Measurements from ENCODE around the gene ZNF324. TPM values are rescaled to one million over a fixed set of nuclear protein-coding genes. Genes with fewer than 3 reads are reported as not detected.
A peak's percentile ranks its signal among the peaks of the same experiment; 100 is the strongest.

The ZNF324 gene
- total and polyA plus RNA-seq, 2 of the 8 experiments (the other 6 are each of a cell fraction or from before 2014, with no cell fraction given) = 5.1 to 5.8 TPM

DNA sequence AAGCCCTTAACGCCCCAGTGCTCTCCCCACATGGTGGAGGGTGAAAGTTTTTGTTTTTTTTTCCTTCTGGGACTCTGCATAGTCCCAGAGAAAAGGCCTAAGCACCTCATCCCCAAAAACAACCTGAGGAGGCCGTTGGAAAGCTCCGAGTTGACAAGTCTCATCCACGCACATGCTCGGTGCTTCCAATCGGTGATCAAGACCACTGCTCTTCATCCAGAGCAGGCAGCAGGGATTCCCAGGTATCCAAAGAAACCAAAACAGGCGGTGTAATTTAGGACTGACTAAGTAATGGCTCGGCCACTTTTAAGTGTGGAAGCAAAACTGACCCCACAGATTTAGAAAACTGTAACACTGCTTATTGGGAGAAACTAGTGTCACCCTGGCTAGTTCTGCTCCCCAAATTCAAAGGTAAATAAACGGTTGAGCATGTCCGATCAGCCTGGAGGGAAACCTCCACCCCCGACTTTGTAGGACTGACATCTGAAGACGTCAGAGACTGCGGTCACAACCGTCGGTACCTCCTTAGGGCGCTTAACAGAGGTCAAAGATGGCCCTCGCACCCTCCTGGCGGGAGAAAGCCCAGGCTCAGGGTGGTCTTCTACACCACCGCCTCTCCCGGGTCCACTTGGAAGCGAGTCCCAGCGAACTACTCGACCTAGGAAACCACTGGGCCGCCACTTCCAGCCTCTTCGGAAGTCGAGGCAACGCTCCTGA is 8.3 kb downstream of the ZNF324 start:
- WGBS, 2 experiments (ENCODE audit: extremely low coverage in 1 of 2, insufficient coverage in 1 of 2, insufficient read length in 1 of 2, insufficient replicate concordance in 2 of 2, low coverage in 1 of 2, low lambda C conversion rate in 2 of 2, missing lambda C conversion rate in 1 of 2) = 26% methylated on average over 25 of the region's 27 CpGs; no CpG with 5 or more reads in 1 of the 2 experiments
- Histone ChIP-seq H3K56ac (replicated peaks; ENCODE audit: insufficient read length, low read depth, low read length) (no peak overlapping the region), H3K9me3 (ENCODE audit: insufficient read depth in 2 of 2, low read depth in 1 of 2, low read length in 1 of 2) (no peaks in the 10 kb centered on the region), H3K9ac (replicated peaks in 1 of 4; ENCODE audit: extremely low read depth in 1 of 4, low read depth in 3 of 4, low read length in 3 of 4) (peak overlapping the region in 1 of 4 experiments; percentile 16; a peak in 4 of 7 replicates), H3K79me1 (ENCODE audit: low read depth, low read length) (no peaks in the 10 kb centered on the region), H4K5ac (ENCODE audit: insufficient read length, low read depth, low read length) (no peak overlapping the region), H2BK15ac (ENCODE audit: low read length) (no peak overlapping the region), H3K18ac (ENCODE audit: extremely low read depth, low read length) (no peak overlapping the region; the same call in 1 of the 2 replicates), H2BK20ac (ENCODE audit: low read length) (no peak overlapping the region), H2AFZ (ENCODE audit: low read length) (peak overlapping the region; percentile 48; the same call in 1 of the 2 replicates), H3K79me2 (ENCODE audit: control insufficient read depth in 1 of 2, insufficient read depth in 2 of 2, low read length in 2 of 2) (no peaks in the 10 kb centered on the region), H4K91ac (replicated peaks; ENCODE audit: insufficient read length, low read length) (no peak overlapping the region), H3K27me3 (replicated peaks in 1 of 4; ENCODE audit: control insufficient read depth in 3 of 4, extremely low read depth in 1 of 4, insufficient read depth in 3 of 4, low read length in 3 of 4) (peaks cover 0 to 3% (median 0%) of the 10 kb centered on the region in 4 experiments; a peak in 3 of 7 replicates), H3K4ac (replicated peaks; ENCODE audit: insufficient read length, low read depth, low read length) (no peak overlapping the region), H4K20me1 (replicated peaks in 1 of 2; ENCODE audit: control insufficient read depth in 1 of 2, insufficient read depth in 2 of 2, low read length in 2 of 2) (peaks cover 4 to 6% of the 10 kb centered on the region in 2 experiments), H4K8ac (ENCODE audit: extremely low read depth, insufficient read depth, low read length) (no peak overlapping the region), H3K4me1 (replicated peaks in 1 of 4; ENCODE audit: control insufficient read depth in 3 of 4, insufficient read depth in 4 of 4, low read length in 3 of 4) (peaks cover 0 to 6% (median 5%) of the 10 kb centered on the region in 4 experiments; a peak in 6 of 7 replicates), H3K23me2 (ENCODE audit: low read depth, low read length) (peaks cover 14% of the 10 kb centered on the region), H3K36me3 (ENCODE audit: control insufficient read depth in 2 of 4, insufficient read depth in 4 of 4, low read length in 3 of 4) (peaks cover 2 to 7% (median 4%) of the 10 kb centered on the region in 4 experiments; a peak in 5 of 8 replicates), H3K23ac (ENCODE audit: insufficient read length) (no peak overlapping the region), H3K14ac (ENCODE audit: insufficient read length) (no peak overlapping the region), H3K27ac (ENCODE audit: low read depth, low read length) (no peak overlapping the region), H3K4me3 (ENCODE audit: extremely low read depth in 1 of 4, insufficient read depth in 2 of 4, low read depth in 3 of 4, low read length in 4 of 4) (peak overlapping the region; percentile 42 to 76 (median 70)), H2BK120ac (replicated peaks; ENCODE audit: low read depth, low read length) (no peak overlapping the region), H2AK5ac (ENCODE audit: low read depth, low read length) (no peak overlapping the region), H2BK5ac (ENCODE audit: low read depth, low read length) (no peak overlapping the region), H2BK12ac (ENCODE audit: low read depth, low read length) (no peak overlapping the region), H3K4me2 (ENCODE audit: insufficient read depth in 1 of 2, low read depth in 2 of 2, low read length in 2 of 2) (peak overlapping the region; percentile 88 to 94)
- POLR2A ChIA-PET (ENCODE audit: partially characterized antibody) = interaction anchor here (0.6 to 1.9 kb wide), 7 partner anchors 9 to 243 kb away, joined by 3 to 10 read pairs (median 4); partner anchors contain the start of genes ZNF324, ZNF324B and ZSCAN22
- FAIRE-seq = no peak
- DNase-seq (ENCODE audit: low read depth in 1 of 2, low spot score in 2 of 2) = no peak
- CTCF ChIA-PET (ENCODE audit: partially characterized antibody) = interaction anchor here (0.7 to 1.3 kb wide), 3 partner anchors 25 to 48 kb away, joined by 3 to 4 read pairs (median 3); no protein-coding TSS in a partner anchor
- TF ChIP-seq SAP30 (IDR thresholded peaks at IDR 0.05; ENCODE audit: insufficient read depth, insufficient replicate concordance, low read length) (peak; percentile 47), TEAD4 (IDR thresholded peaks at IDR 0.05; ENCODE audit: low read depth, low read length) (no peak), GABPA (IDR thresholded peaks at IDR 0.05; ENCODE audit: borderline replicate concordance, insufficient read depth, low read length) (no peak), HDAC2 (IDR thresholded peaks at IDR 0.05; ENCODE audit: borderline replicate concordance in 1 of 2, low read depth in 2 of 2, low read length in 2 of 2) (no peak), RBBP5 (IDR thresholded peaks at IDR 0.05; ENCODE audit: borderline replicate concordance, low read depth, low read length) (no peak), YY1 (IDR thresholded peaks at IDR 0.05; ENCODE audit: low read depth, low read length) (0 out of 2 replicates have a peak, but pooled peaks have one; percentile 11), SRF (IDR thresholded peaks at IDR 0.05; ENCODE audit: low read depth, low read length) (no peak)
- TF ChIP-seq, protein P1, sequence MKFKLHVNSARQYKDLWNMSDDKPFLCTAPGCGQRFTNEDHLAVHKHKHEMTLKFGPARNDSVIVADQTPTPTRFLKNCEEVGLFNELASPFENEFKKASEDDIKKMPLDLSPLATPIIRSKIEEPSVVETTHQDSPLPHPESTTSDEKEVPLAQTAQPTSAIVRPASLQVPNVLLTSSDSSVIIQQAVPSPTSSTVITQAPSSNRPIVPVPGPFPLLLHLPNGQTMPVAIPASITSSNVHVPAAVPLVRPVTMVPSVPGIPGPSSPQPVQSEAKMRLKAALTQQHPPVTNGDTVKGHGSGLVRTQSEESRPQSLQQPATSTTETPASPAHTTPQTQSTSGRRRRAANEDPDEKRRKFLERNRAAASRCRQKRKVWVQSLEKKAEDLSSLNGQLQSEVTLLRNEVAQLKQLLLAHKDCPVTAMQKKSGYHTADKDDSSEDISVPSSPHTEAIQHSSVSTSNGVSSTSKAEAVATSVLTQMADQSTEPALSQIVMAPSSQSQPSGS (IDR thresholded peaks at IDR 0.05; ENCODE audit: low read length) = 0 out of 2 replicates have a peak, but pooled peaks have one; percentile 11
